NCI-H1930 (cell line): ENCODE measurements around the gene PDK1.

Experiments used
- DNase-seq, 2 experiments: peaks; one replicate each; lab custom pipeline; 2025; lab: John Stamatoyannopoulos, UW

PDK1 gene

GRCh38 chr2:172642301-172643020 lies 86.6 kb downstream of the PDK1 start:
- no peak for DNase-seq

DNA sequence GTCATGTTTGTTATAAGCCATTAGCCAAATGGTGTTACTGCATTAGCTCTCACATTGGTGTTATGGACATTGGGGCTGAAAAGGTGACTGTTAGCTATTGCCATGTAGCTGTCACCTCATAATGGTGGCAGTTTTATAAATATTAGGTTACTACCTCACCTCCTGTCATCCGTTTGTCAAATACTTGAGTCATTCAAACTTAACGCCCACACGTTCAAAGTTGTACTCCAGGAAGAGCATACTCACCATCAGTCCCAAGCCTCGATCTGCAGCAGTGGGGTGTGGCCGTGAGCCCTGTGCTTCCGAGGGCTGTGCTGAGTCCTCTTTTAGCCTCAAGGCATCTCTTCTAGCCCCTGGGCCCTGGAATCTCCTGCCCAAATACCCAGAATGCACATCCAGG lies 87.3 kb downstream of the PDK1 start:
- no peak for DNase-seq

GRCh38 chr2:172647439-172647838 lies 91.5 kb downstream of the PDK1 start:
- no peak for DNase-seq

DNA sequence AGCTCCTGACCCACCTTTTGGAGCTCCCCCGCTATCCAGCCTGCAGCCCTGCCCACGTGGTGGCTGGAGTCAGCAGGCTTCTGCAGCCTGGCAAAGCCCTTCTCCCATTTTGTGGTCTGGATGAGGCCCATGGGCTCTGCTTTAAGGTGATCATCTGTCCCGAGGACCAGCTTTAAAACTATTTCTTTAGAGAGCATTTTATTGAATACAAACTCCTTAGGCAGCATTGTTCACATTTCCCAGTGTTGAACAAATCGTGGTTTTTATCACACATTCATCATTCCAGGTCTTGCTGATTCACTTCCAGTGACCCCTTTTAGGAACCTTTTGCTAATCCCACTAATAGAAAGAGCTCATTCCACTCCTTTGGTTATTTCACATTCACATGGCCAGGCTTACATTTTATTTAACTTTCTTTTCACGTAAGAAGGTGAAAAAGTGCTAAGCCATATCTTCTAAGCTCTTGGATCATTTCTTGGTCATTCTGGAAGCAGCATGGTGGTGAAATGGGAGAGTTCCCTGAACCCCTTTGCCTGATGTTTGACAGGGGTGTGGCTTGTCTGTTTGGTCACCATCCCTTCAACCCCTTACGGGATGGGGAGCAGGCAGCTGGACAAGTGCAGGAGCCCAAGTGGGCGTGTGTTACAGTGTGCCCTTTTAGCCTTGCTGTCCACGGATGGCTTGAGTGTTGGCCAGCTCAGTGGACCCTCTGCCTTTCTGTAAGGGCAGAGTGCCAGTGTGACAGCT lies 99.4 kb downstream of the PDK1 start:
- no peak for DNase-seq

GRCh38 chr2:172655838-172656573 lies 100.1 kb downstream of the PDK1 start:
- no peak for DNase-seq
